HEK293 (cell line): Measurements from ENCODE around the gene ZC3H4.

ENCODE experiments used
- ZBTB7A ChIP-seq: fragments of 450-650 bp; formaldehyde crosslinking; IDR thresholded peaks from 2 replicates; pipeline ENCODE4 v1.5.1; 2016; ENCODE audit warnings: low read depth, missing biosample characterization, missing genetic modification characterization
- ZFP37 ChIP-seq: fragments of 450-650 bp; formaldehyde crosslinking; IDR thresholded peaks from 2 replicates; pipeline ENCODE4 v1.5.1; 2016; ENCODE audit warnings: missing biosample characterization, missing genetic modification characterization
- ZNF121 ChIP-seq: fragments of 450-650 bp; formaldehyde crosslinking; IDR thresholded peaks from 2 replicates; pipeline ENCODE4 v1.5.1; 2016; ENCODE audit warnings: missing biosample characterization, missing genetic modification characterization
- ZNF239 ChIP-seq: fragments of 450-650 bp; formaldehyde crosslinking; IDR thresholded peaks from 2 replicates; pipeline ENCODE4 v1.5.1; 2016; ENCODE audit warnings: missing biosample characterization, missing genetic modification characterization
- ZNF274 ChIP-seq, 2 experiments: fragments of 200-500 bp in 1 of 2; fragments of 450-650 bp in 1 of 2; sonication (Bioruptor generic) in 1 of 2; formaldehyde crosslinking in 1 of 2; IDR thresholded peaks; 2 replicates each; pipeline versions ENCODE4 v1.5.1 to v1.6.1; 2014 to 2016; ENCODE audit warnings: borderline replicate concordance in 1 of 2, inconsistent platforms in 1 of 2, low read length in 1 of 2, missing biosample characterization in 1 of 2, missing genetic modification characterization in 1 of 2
- ZNF37A ChIP-seq: fragments of 450-650 bp; IDR thresholded peaks from 2 replicates; pipeline ENCODE4 v1.5.1; 2018; ENCODE audit warnings: missing biosample characterization, missing genetic modification characterization
- ZNF571 ChIP-seq: fragments of 450-650 bp; formaldehyde crosslinking; IDR thresholded peaks from 2 replicates; pipeline ENCODE4 v1.5.0; 2017; ENCODE audit warnings: missing biosample characterization, missing genetic modification characterization
- ZNF670 ChIP-seq: fragments of 450-650 bp; formaldehyde crosslinking; IDR thresholded peaks from 2 replicates; pipeline ENCODE4 v1.5.1; 2016; ENCODE audit warnings: missing biosample characterization, missing genetic modification characterization, low read depth
- ZNF785 ChIP-seq: fragments of 450-650 bp; formaldehyde crosslinking; IDR thresholded peaks from 2 replicates; pipeline ENCODE4 v1.5.1; 2016; ENCODE audit warnings: missing biosample characterization, missing genetic modification characterization
- ZNF837 ChIP-seq: fragments of 450-650 bp; formaldehyde crosslinking; IDR thresholded peaks from 2 replicates; pipeline ENCODE4 v1.5.1; 2016; ENCODE audit warnings: missing biosample characterization, missing genetic modification characterization
- TF ChIP-seq, protein P1 (sequence below): fragments of 450-650 bp; formaldehyde crosslinking; IDR thresholded peaks from 2 replicates; pipeline ENCODE4 v1.5.1; 2016; ENCODE audit warnings: missing biosample characterization, missing genetic modification characterization
- TF ChIP-seq, protein P2 (sequence below): fragments of 450-650 bp; formaldehyde crosslinking; IDR thresholded peaks from 2 replicates; pipeline ENCODE4 v1.5.1; 2016; ENCODE audit warnings: missing biosample characterization, missing genetic modification characterization, low read depth
- TF ChIP-seq, protein P3 (sequence below): fragments of 450-650 bp; formaldehyde crosslinking; optimal IDR thresholded peaks from 2 replicates; pipeline ENCODE3; 2016; ENCODE audit warnings: missing biosample characterization, mild to moderate bottlenecking, missing genetic modification characterization
- TF ChIP-seq, protein P4 (sequence below): fragments of 450-650 bp; formaldehyde crosslinking; IDR thresholded peaks from 2 replicates; pipeline ENCODE4 v1.5.1; 2017; ENCODE audit warnings: missing biosample characterization, missing genetic modification characterization

DNA sequence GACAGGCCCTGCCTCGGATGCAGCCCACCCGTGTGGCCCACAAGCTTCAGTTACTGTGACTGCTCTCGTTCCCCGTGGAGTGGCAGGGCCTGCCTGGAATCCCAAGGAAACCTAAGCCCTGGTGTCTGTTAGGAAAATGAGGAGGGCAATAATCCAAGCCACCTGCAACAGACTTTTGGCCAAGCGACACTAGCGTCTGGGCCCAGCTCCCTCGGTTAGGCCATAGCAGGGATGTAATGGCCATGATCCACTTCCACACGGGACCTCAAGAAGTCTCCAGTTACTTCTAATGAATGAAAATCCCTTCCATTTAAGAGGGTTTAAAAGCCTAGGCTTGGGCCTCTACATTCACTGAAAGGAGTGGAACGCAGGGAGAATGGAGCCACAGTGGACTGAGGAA lies 8.9 kb downstream of the ZC3H4 start:
- TF ChIP-seq ZBTB7A (tag by site-specific recombination), result no peak
- no peak for TF ChIP-seq ZNF785 (tag by site-specific recombination)
- no peak for TF ChIP-seq ZFP37 (tag by site-specific recombination)
- no peak for TF ChIP-seq ZNF121 (tag by site-specific recombination)
- TF ChIP-seq ZNF571 (tag by site-specific recombination), result no peak
- TF ChIP-seq, protein P1, sequence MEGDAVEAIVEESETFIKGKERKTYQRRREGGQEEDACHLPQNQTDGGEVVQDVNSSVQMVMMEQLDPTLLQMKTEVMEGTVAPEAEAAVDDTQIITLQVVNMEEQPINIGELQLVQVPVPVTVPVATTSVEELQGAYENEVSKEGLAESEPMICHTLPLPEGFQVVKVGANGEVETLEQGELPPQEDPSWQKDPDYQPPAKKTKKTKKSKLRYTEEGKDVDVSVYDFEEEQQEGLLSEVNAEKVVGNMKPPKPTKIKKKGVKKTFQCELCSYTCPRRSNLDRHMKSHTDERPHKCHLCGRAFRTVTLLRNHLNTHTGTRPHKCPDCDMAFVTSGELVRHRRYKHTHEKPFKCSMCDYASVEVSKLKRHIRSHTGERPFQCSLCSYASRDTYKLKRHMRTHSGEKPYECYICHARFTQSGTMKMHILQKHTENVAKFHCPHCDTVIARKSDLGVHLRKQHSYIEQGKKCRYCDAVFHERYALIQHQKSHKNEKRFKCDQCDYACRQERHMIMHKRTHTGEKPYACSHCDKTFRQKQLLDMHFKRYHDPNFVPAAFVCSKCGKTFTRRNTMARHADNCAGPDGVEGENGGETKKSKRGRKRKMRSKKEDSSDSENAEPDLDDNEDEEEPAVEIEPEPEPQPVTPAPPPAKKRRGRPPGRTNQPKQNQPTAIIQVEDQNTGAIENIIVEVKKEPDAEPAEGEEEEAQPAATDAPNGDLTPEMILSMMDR (tag by site-specific recombination), result no peak
- no peak for TF ChIP-seq ZNF837
- TF ChIP-seq ZNF239 (tag by site-specific recombination), result no peak
- TF ChIP-seq, protein P2, sequence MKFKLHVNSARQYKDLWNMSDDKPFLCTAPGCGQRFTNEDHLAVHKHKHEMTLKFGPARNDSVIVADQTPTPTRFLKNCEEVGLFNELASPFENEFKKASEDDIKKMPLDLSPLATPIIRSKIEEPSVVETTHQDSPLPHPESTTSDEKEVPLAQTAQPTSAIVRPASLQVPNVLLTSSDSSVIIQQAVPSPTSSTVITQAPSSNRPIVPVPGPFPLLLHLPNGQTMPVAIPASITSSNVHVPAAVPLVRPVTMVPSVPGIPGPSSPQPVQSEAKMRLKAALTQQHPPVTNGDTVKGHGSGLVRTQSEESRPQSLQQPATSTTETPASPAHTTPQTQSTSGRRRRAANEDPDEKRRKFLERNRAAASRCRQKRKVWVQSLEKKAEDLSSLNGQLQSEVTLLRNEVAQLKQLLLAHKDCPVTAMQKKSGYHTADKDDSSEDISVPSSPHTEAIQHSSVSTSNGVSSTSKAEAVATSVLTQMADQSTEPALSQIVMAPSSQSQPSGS (tag by site-specific recombination), result no peak
- TF ChIP-seq ZNF274 (IDR thresholded peaks at IDR 0.05; ENCODE audit: low read length), result no peak
- TF ChIP-seq ZNF274 (tag by site-specific recombination; IDR thresholded peaks at IDR 0.05; ENCODE audit: borderline replicate concordance), result no peak
- TF ChIP-seq ZNF37A (tag by site-specific recombination), result no peak
- TF ChIP-seq ZNF670 (tag by site-specific recombination), result no peak
- TF ChIP-seq, protein P3, sequence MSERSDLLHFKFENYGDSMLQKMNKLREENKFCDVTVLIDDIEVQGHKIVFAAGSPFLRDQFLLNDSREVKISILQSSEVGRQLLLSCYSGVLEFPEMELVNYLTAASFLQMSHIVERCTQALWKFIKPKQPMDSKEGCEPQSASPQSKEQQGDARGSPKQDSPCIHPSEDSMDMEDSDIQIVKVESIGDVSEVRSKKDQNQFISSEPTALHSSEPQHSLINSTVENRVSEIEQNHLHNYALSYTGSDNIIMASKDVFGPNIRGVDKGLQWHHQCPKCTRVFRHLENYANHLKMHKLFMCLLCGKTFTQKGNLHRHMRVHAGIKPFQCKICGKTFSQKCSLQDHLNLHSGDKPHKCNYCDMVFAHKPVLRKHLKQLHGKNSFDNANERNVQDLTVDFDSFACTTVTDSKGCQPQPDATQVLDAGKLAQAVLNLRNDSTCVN (tag by site-specific recombination), result no peak
- TF ChIP-seq, protein P4, sequence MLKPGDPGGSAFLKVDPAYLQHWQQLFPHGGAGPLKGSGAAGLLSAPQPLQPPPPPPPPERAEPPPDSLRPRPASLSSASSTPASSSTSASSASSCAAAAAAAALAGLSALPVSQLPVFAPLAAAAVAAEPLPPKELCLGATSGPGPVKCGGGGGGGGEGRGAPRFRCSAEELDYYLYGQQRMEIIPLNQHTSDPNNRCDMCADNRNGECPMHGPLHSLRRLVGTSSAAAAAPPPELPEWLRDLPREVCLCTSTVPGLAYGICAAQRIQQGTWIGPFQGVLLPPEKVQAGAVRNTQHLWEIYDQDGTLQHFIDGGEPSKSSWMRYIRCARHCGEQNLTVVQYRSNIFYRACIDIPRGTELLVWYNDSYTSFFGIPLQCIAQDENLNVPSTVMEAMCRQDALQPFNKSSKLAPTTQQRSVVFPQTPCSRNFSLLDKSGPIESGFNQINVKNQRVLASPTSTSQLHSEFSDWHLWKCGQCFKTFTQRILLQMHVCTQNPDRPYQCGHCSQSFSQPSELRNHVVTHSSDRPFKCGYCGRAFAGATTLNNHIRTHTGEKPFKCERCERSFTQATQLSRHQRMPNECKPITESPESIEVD, result no peak
